ENCODE measurements around the gene SLC25A47. TPM values are rescaled to one million over a fixed set of nuclear protein-coding genes. Genes with fewer than 3 reads are reported as not detected.

SLC25A47 gene
- total and polyA plus RNA-seq, 2 of the 4 experiments (the other 2 are of a cell fraction): not detected

DNA sequence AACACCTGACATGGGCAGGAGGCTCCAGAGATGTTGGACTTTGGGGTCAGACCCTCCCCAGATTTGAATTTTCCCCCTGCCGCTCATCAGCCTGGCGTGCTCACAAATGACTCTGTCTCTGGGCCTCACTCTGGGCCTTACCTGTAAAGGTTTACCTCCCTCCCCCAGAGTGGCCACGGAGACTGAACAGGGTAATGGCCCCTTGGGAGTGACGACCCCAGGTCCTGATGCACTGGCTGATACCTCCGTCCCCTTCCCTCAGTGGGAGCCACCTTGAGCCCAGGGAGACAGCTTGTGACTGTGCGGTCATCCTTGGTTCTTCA is 23.9 kb upstream of the SLC25A47 start:
- H2BK20ac ChIP-seq (ENCODE audit: low read depth, low read length): no peak overlapping the region

More for the DNA sequence above, 23.9 kb upstream of the SLC25A47 start:
- no peak overlapping the region for H2BK15ac ChIP-seq (ENCODE audit: low read depth, low read length)
- no peak overlapping the region for H3K23ac ChIP-seq (ENCODE audit: low read depth, low read length)
- no peaks in the 10 kb centered on the region for H3K27me3 ChIP-seq (ENCODE audit: control insufficient read depth, insufficient read depth, low read length)
- no peak overlapping the region for H4K5ac ChIP-seq (ENCODE audit: low read depth, low read length)
- ChIA-PET CTCF (no interaction called here), POLR2A (ENCODE audit: unreplicated experiment) (no interaction called here)
- peaks cover 65% of the 10 kb centered on the region for H4K20me1 ChIP-seq (ENCODE audit: insufficient read depth, low read length)
- no peak overlapping the region for H2AFZ ChIP-seq (replicated peaks; ENCODE audit: low read length, poor library complexity)
- 100% methylated on average over 2 of the region's 6 CpGs; no CpG with 5 or more reads in 1 of the 2 experiments for WGBS, 2 experiments (ENCODE audit: extremely low coverage in 2 of 2, insufficient read length in 1 of 2)
- peaks cover 15% of the 10 kb centered on the region for H3K4me1 ChIP-seq (ENCODE audit: control insufficient read depth, insufficient read depth, low read length)
- no peak for DNase-seq
- H3K27ac ChIP-seq (ENCODE audit: insufficient read depth, low read length): no peak overlapping the region
- H3K9ac ChIP-seq (ENCODE audit: low read depth, low read length): no peak overlapping the region
- H2BK120ac ChIP-seq (ENCODE audit: low read depth, low read length): no peak overlapping the region
- H3K18ac ChIP-seq (ENCODE audit: low read depth, low read length): no peak overlapping the region
- no peak overlapping the region for H3K4me2 ChIP-seq (ENCODE audit: low read depth, low read length)
- H3K9me1 ChIP-seq (ENCODE audit: insufficient read depth, low read length): peaks cover 4% of the 10 kb centered on the region
- intact Hi-C loops (cut with micrococcal nuclease): no loop called here
- H4K91ac ChIP-seq (ENCODE audit: insufficient read depth, low read depth, low read length): no peak overlapping the region
- H3K9me3 ChIP-seq (ENCODE audit: control insufficient read depth, insufficient read depth, low read length): no peaks in the 10 kb centered on the region
- H3K79me1 ChIP-seq (ENCODE audit: low read depth in 1 of 2, low read length in 2 of 2): peaks cover 14 to 81% of the 10 kb centered on the region in 2 experiments
- no peak overlapping the region for H3K4ac ChIP-seq (ENCODE audit: low read depth, low read length)
- no peak overlapping the region for H3K56ac ChIP-seq (ENCODE audit: extremely low read depth, insufficient read depth, low read length)
- in situ Hi-C loops (cut with MboI; ENCODE audit: low sequenced_read_pairs): no loop called here
- no peak overlapping the region for H2BK5ac ChIP-seq (ENCODE audit: low read depth, low read length, poor library complexity, severe bottlenecking)
- no peak overlapping the region for H3K4me3 ChIP-seq (ENCODE audit: insufficient read depth, low read depth, low read length)
- ATAC-seq (ENCODE audit: low read depth): no peak
- no peak overlapping the region for H4K8ac ChIP-seq (ENCODE audit: low read depth in 2 of 2, low read length in 2 of 2)
- TF ChIP-seq RAD21 (IDR thresholded peaks at IDR 0.05; ENCODE audit: low read length) (no peak), POLR2A (IDR thresholded peaks at IDR 0.05; ENCODE audit: low read depth, low read length) (no peak), CEBPB (IDR thresholded peaks at IDR 0.05; ENCODE audit: low read depth, low read length) (no peak), FOS (IDR thresholded peaks at IDR 0.05; ENCODE audit: low read depth, low read length) (no peak), RCOR1 (IDR thresholded peaks at IDR 0.05; ENCODE audit: insufficient replicate concordance, low read length) (no peak), NFE2L2 (IDR thresholded peaks at IDR 0.05; ENCODE audit: low read depth, low read length) (no peak), MXI1 (IDR thresholded peaks at IDR 0.05; ENCODE audit: borderline replicate concordance, low read depth, low read length) (no peak)
- TF ChIP-seq, protein P1, sequence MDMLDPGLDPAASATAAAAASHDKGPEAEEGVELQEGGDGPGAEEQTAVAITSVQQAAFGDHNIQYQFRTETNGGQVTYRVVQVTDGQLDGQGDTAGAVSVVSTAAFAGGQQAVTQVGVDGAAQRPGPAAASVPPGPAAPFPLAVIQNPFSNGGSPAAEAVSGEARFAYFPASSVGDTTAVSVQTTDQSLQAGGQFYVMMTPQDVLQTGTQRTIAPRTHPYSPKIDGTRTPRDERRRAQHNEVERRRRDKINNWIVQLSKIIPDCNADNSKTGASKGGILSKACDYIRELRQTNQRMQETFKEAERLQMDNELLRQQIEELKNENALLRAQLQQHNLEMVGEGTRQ (IDR thresholded peaks at IDR 0.05; ENCODE audit: low read depth, low read length): no peak
- TF ChIP-seq, protein P2, sequence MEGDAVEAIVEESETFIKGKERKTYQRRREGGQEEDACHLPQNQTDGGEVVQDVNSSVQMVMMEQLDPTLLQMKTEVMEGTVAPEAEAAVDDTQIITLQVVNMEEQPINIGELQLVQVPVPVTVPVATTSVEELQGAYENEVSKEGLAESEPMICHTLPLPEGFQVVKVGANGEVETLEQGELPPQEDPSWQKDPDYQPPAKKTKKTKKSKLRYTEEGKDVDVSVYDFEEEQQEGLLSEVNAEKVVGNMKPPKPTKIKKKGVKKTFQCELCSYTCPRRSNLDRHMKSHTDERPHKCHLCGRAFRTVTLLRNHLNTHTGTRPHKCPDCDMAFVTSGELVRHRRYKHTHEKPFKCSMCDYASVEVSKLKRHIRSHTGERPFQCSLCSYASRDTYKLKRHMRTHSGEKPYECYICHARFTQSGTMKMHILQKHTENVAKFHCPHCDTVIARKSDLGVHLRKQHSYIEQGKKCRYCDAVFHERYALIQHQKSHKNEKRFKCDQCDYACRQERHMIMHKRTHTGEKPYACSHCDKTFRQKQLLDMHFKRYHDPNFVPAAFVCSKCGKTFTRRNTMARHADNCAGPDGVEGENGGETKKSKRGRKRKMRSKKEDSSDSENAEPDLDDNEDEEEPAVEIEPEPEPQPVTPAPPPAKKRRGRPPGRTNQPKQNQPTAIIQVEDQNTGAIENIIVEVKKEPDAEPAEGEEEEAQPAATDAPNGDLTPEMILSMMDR (conservative IDR thresholded peaks at IDR 0.05; ENCODE audit: low read depth, low read length): no peak
- TF ChIP-seq, protein P3, sequence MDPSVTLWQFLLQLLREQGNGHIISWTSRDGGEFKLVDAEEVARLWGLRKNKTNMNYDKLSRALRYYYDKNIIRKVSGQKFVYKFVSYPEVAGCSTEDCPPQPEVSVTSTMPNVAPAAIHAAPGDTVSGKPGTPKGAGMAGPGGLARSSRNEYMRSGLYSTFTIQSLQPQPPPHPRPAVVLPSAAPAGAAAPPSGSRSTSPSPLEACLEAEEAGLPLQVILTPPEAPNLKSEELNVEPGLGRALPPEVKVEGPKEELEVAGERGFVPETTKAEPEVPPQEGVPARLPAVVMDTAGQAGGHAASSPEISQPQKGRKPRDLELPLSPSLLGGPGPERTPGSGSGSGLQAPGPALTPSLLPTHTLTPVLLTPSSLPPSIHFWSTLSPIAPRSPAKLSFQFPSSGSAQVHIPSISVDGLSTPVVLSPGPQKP (IDR thresholded peaks at IDR 0.05; ENCODE audit: borderline replicate concordance, low read depth, low read length): no peak
- dilution Hi-C loops (cut with HindIII; ENCODE audit: low sequenced_read_pairs, unreplicated experiment): no loop called here
- no peak overlapping the region for H3K14ac ChIP-seq (replicated peaks; ENCODE audit: low read depth, low read length)
- H2AK9ac ChIP-seq (replicated peaks; ENCODE audit: low read depth, low read length, poor library complexity): no peak overlapping the region
- H2AK5ac ChIP-seq (ENCODE audit: low read depth, low read length): no peak overlapping the region
- H3K36me3 ChIP-seq (ENCODE audit: control insufficient read depth, insufficient read depth, low read length): peaks cover 20% of the 10 kb centered on the region; the same call in 1 of the 2 replicates
- BruUV-seq (replicated peaks): no TSS peak
